Measurements from ENCODE around the gene CDH22. TPM values are rescaled to one million over a fixed set of nuclear protein-coding genes. Genes with fewer than 3 reads are reported as not detected.

The CDH22 gene
- total and polyA plus RNA-seq, 7 donors = 0.11 to 1.4 (median 0.53) TPM

GRCh38 chr20:46151936-46152335, 156.4 kb downstream of the CDH22 start:
- no peaks in the 10 kb centered on the region for H3K4me1 ChIP-seq
- TF ChIP-seq, protein P1, sequence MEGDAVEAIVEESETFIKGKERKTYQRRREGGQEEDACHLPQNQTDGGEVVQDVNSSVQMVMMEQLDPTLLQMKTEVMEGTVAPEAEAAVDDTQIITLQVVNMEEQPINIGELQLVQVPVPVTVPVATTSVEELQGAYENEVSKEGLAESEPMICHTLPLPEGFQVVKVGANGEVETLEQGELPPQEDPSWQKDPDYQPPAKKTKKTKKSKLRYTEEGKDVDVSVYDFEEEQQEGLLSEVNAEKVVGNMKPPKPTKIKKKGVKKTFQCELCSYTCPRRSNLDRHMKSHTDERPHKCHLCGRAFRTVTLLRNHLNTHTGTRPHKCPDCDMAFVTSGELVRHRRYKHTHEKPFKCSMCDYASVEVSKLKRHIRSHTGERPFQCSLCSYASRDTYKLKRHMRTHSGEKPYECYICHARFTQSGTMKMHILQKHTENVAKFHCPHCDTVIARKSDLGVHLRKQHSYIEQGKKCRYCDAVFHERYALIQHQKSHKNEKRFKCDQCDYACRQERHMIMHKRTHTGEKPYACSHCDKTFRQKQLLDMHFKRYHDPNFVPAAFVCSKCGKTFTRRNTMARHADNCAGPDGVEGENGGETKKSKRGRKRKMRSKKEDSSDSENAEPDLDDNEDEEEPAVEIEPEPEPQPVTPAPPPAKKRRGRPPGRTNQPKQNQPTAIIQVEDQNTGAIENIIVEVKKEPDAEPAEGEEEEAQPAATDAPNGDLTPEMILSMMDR (IDR thresholded peaks at IDR 0.05) = peak; percentile 18
- ATAC-seq (no peak), DNase-seq (no peak)
- H3K36me3 ChIP-seq (ENCODE audit: insufficient read depth in 1 of 2, low read depth in 1 of 2) = no peaks in the 10 kb centered on the region
- intact Hi-C loops (cut with DNase I) = loop anchor here in 1 of 2 donors (10.0 kb wide), 1 partner anchor 127 kb away; the partner anchor contains the start of gene SLC12A5
- H3K27ac ChIP-seq = no peak overlapping the region
- 73 to 75% (median 74%) methylated on average over 7 of the region's 7 CpGs for WGBS, 3 donors
- H3K9me3 ChIP-seq = no peaks in the 10 kb centered on the region
- no peak overlapping the region for H3K4me3 ChIP-seq
- peaks cover 0 to 23% (median 3%) of the 10 kb centered on the region in 3 donors for H3K27me3 ChIP-seq (ENCODE audit: insufficient read depth in 3 of 3, low read length in 2 of 3)

- 15 to 35% (median 35%) methylated on average over 5 of the region's 5 CpGs for WGBS, 3 donors
- DNase-seq = no peak
- Histone ChIP-seq H3K4me1 (no peaks in the 10 kb centered on the region), H3K36me3 (ENCODE audit: insufficient read depth in 1 of 2, low read depth in 1 of 2) (no peaks in the 10 kb centered on the region), H3K9me3 (no peaks in the 10 kb centered on the region), H3K4me3 (no peak overlapping the region), H3K27ac (no peak overlapping the region), H3K27me3 (ENCODE audit: insufficient read depth in 3 of 3, low read length in 2 of 3) (peaks cover 0 to 23% (median 3%) of the 10 kb centered on the region in 3 donors)
- TF ChIP-seq, protein P1 (IDR thresholded peaks at IDR 0.05) = no peak
- no peak for ATAC-seq
- intact Hi-C loops (cut with DNase I) = loop anchor here in 1 of 2 donors (10.0 kb wide), 1 partner anchor 126 kb away; the partner anchor contains the start of gene SLC12A5
Measured at GRCh38 chr20:46150943-46151342, 157.4 kb downstream of the CDH22 start.

DNA sequence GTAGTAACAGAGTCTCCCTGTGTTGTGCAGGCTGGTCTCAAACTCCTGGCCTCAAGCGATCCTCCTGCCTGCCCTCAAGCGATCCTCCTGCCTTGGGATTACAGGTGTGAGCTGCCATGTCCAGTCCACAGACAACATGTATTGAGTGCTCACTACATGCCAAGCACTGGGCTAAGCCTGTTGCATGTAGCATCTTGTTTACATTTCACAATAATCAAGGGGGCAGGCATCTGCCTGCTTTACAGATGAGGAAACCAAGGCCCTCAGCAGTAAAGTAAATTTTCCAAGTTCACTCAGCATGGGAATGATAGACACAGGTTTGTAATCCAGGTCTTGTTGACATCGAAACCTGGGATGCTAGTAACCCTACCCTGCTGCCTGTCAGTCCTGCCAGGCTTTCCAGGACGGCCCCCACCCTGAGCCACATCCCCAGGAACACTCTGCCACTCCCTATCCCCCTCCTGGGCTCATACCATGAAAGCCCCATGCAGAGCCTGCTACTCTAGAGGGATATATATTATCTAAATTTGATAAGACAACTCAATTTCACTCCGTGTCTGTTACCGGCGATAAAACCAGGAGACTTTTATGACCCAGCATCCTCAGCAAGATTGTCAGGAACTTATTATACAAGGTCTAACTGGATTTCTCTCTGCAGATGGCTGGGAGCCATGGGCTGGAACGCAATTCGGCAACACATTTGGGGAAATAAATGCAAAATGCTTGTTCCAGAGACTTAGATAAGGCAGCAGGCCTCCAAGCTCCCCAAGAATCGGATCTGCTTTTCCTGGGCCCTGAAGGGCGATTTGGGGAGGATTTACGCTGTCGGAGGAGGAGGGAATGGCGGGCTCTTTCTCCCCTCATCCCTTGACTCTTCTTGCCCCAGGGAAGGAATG, 159.7 kb downstream of the CDH22 start:
- TF ChIP-seq, protein P1 (IDR thresholded peaks at IDR 0.05) = no peak
- H3K9me3 ChIP-seq = no peaks in the 10 kb centered on the region
- H3K27ac ChIP-seq = no peak overlapping the region
- 69 to 71% (median 69%) methylated on average over 14 of the region's 14 CpGs for WGBS, 3 donors
- ATAC-seq (no peak), DNase-seq (no peak)
- intact Hi-C loops (cut with DNase I) = no loop called here
- H3K4me3 ChIP-seq = no peak overlapping the region
- H3K36me3 ChIP-seq (ENCODE audit: insufficient read depth in 1 of 2, low read depth in 1 of 2) = no peaks in the 10 kb centered on the region
- no peaks in the 10 kb centered on the region for H3K4me1 ChIP-seq
- H3K27me3 ChIP-seq (ENCODE audit: insufficient read depth in 3 of 3, low read length in 2 of 3) = peaks cover 0 to 32% (median 3%) of the 10 kb centered on the region in 3 donors

DNA sequence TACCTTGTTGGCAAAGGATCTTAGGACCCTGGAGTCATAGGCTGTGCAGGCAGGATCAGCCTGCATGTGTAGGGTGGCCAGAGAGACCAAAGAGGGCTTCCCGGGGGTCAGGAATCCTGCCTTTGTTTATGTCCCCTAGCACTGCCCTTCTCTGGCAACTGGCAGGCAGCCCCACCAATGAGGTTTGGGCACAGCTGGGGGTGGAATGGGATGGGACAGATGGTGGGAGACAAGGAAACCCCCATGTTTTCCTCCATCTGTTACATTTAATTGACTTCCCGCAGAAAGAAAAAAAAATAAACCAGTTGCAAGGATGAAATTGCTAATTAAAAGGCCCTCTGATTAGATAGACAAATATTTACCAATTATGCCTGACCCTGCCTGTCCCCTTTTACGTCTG, 162.6 kb downstream of the CDH22 start:
- no peaks in the 10 kb centered on the region for H3K4me1 ChIP-seq
- intact Hi-C loops (cut with DNase I) = no loop called here
- peaks cover 0 to 40% (median 1%) of the 10 kb centered on the region in 3 donors for H3K27me3 ChIP-seq (ENCODE audit: insufficient read depth in 3 of 3, low read length in 2 of 3)
- no peaks in the 10 kb centered on the region for H3K36me3 ChIP-seq (ENCODE audit: insufficient read depth in 1 of 2, low read depth in 1 of 2)
- no peaks in the 10 kb centered on the region for H3K9me3 ChIP-seq
- ATAC-seq (no peak), DNase-seq (no peak)
- TF ChIP-seq, protein P1 (IDR thresholded peaks at IDR 0.05) = no peak
- 26 to 54% (median 33%) methylated on average over 3 of the region's 3 CpGs for WGBS, 3 donors
- no peak overlapping the region for H3K27ac ChIP-seq
- H3K4me3 ChIP-seq = no peak overlapping the region

Measured in psoas muscle (tissue), 8 donors.